IMR-90 (cell line): Measurements from ENCODE around the gene SIRT5. TPM values are rescaled to one million over a fixed set of nuclear protein-coding genes. Genes with fewer than 3 reads are reported as not detected.

Experiments
- ATAC-seq: fragments of 200-7000 bp; cut with Tn5 transposase; 2 replicates; pipeline ENCODE4 v1.9.1; 2020; ENCODE audit warnings: low read depth, mild to moderate bottlenecking, moderate library complexity
- BruUV-seq: library from RNA; stranded (reverse); fragments of 400-500 nt; replicated peaks from 2 replicates; lab custom pipeline; 2021; lab: Mats Ljungman, UMichigan
- CTCF ChIA-PET: fragments of 300-600 bp; formaldehyde crosslinking; extraction: SDS; loops from one replicate; lab custom pipeline; 2021; ENCODE audit warnings: antibody characterized with exemption; lab: Yijun Ruan, JAX
- POLR2A ChIA-PET: fragments of 300-600 bp; sonication (Branson Sonifier 250); formaldehyde crosslinking; loops from one replicate; lab custom pipeline; 2022; ENCODE audit warnings: antibody characterized with exemption; ENCODE audit not compliant: unreplicated experiment; lab: Charles Lee
- DNase-seq: peaks from one replicate; pipeline ENCODE4 v3.0.0; 2013
- H2AFZ ChIP-seq: replicated peaks from 2 replicates; pipeline ENCODE3; 2013; ENCODE audit warnings: low read length, mild to moderate bottlenecking; ENCODE audit not compliant: poor library complexity
- H2AK5ac ChIP-seq: 2 replicates; pipeline ENCODE4 v1.6.1; 2013; ENCODE audit warnings: low read depth, low read length, inconsistent platforms
- H2AK9ac ChIP-seq: replicated peaks from 2 replicates; pipeline ENCODE3; 2013; ENCODE audit warnings: mild to moderate bottlenecking, low read depth, low read length, moderate library complexity; ENCODE audit not compliant: poor library complexity
- H2BK120ac ChIP-seq: 2 replicates; pipeline ENCODE4 v1.6.1; 2013; ENCODE audit warnings: low read depth, low read length, inconsistent platforms
- H2BK15ac ChIP-seq: 3 replicates; pipeline ENCODE4 v1.6.1; 2013; ENCODE audit warnings: low read depth, low read length, inconsistent platforms
- H2BK20ac ChIP-seq: 2 replicates; pipeline ENCODE4 v1.6.1; 2013; ENCODE audit warnings: low read depth, mild to moderate bottlenecking, inconsistent platforms, low read length, moderate library complexity
- H2BK5ac ChIP-seq: 2 replicates; pipeline ENCODE4 v1.6.1; 2013; ENCODE audit warnings: mild to moderate bottlenecking, low read depth, low read length, inconsistent platforms; ENCODE audit not compliant: poor library complexity, severe bottlenecking
- H3K14ac ChIP-seq: replicated peaks from 2 replicates; pipeline ENCODE4 v1.6.1; 2013; ENCODE audit warnings: low read depth, low read length, inconsistent platforms
- H3K18ac ChIP-seq: 2 replicates; pipeline ENCODE4 v1.6.1; 2013; ENCODE audit warnings: low read depth, low read length, control low read depth
- H3K23ac ChIP-seq: 2 replicates; pipeline ENCODE4 v1.6.1; 2013; ENCODE audit warnings: low read depth, low read length, inconsistent platforms
- H3K27ac ChIP-seq: 2 replicates; pipeline ENCODE4 v1.5.1; 2013; ENCODE audit warnings: mild to moderate bottlenecking, control low read depth, low read length; ENCODE audit not compliant: insufficient read depth
- H3K27me3 ChIP-seq: 2 replicates; pipeline ENCODE4 v1.6.1; 2013; ENCODE audit warnings: low read length; ENCODE audit not compliant: control insufficient read depth, insufficient read depth
- H3K36me3 ChIP-seq: 2 replicates; pipeline ENCODE4 v1.6.1; 2013; ENCODE audit warnings: low read length, mixed read lengths; ENCODE audit not compliant: control insufficient read depth, insufficient read depth
- H3K4ac ChIP-seq: 2 replicates; pipeline ENCODE4 v1.6.1; 2013; ENCODE audit warnings: low read depth, low read length, inconsistent platforms
- H3K4me1 ChIP-seq: 2 replicates; pipeline ENCODE4 v1.6.1; 2013; ENCODE audit warnings: low read length, mixed read lengths; ENCODE audit not compliant: control insufficient read depth, insufficient read depth
- H3K4me2 ChIP-seq: 2 replicates; pipeline ENCODE4 v1.6.1; 2013; ENCODE audit warnings: low read depth, mild to moderate bottlenecking, control low read depth, low read length, moderate library complexity
- H3K4me3 ChIP-seq: 2 replicates; pipeline ENCODE4 v1.5.1; 2013; ENCODE audit warnings: low read depth, mild to moderate bottlenecking, control low read depth, low read length, moderate library complexity; ENCODE audit not compliant: insufficient read depth
- H3K56ac ChIP-seq: 2 replicates; pipeline ENCODE4 v1.6.1; 2013; ENCODE audit warnings: low read length, inconsistent platforms; ENCODE audit not compliant: insufficient read depth; ENCODE audit errors: extremely low read depth
- H3K79me1 ChIP-seq, 2 experiments: 2 replicates each; pipeline ENCODE4 v1.6.1; 2013; ENCODE audit warnings: low read length in 2 of 2, inconsistent platforms in 1 of 2, low read depth in 1 of 2
- H3K9ac ChIP-seq: 2 replicates; pipeline ENCODE4 v1.6.1; 2013; ENCODE audit warnings: low read depth, low read length, control low read depth
- H3K9me1 ChIP-seq: 2 replicates; pipeline ENCODE4 v1.6.1; 2013; ENCODE audit warnings: low read length, inconsistent platforms; ENCODE audit not compliant: insufficient read depth
- H3K9me3 ChIP-seq: 2 replicates; pipeline ENCODE4 v1.6.1; 2013; ENCODE audit warnings: low read length; ENCODE audit not compliant: control insufficient read depth, insufficient read depth
- H4K20me1 ChIP-seq: 2 replicates; pipeline ENCODE4 v1.6.1; 2013; ENCODE audit warnings: low read length, inconsistent platforms; ENCODE audit not compliant: insufficient read depth
- H4K5ac ChIP-seq: 2 replicates; pipeline ENCODE4 v1.6.1; 2013; ENCODE audit warnings: mild to moderate bottlenecking, low read depth, low read length, control low read depth
- H4K8ac ChIP-seq, 2 experiments: 2 replicates each; pipeline ENCODE4 v1.6.1; 2013; ENCODE audit warnings: low read depth in 2 of 2, low read length in 2 of 2, control low read depth in 1 of 2, inconsistent platforms in 1 of 2
- H4K91ac ChIP-seq: 2 replicates; pipeline ENCODE4 v1.6.1; 2013; ENCODE audit warnings: low read depth, low read length, inconsistent platforms; ENCODE audit not compliant: insufficient read depth
- BHLHE40 ChIP-seq: fragments of 150-350 bp; IDR thresholded peaks from 2 replicates; pipeline ENCODE4 v1.6.1; 2016; ENCODE audit warnings: mild to moderate bottlenecking, low read depth, low read length
- CEBPB ChIP-seq: IDR thresholded peaks from 2 replicates; pipeline ENCODE4 v1.6.1; 2012; ENCODE audit warnings: low read depth, low read length, improper control_type of control experiment
- CHD1 ChIP-seq: IDR thresholded peaks from 2 replicates; pipeline ENCODE4 v1.6.1; 2012; ENCODE audit warnings: low read depth, low read length, improper control_type of control experiment
- CTCF ChIP-seq: conservative IDR thresholded peaks from 2 replicates; pipeline ENCODE4 v1.5.1; 2012; ENCODE audit warnings: mild to moderate bottlenecking, low read depth, low read length, improper control_type of control experiment
- ELK1 ChIP-seq: fragments of 150-350 bp; IDR thresholded peaks from 2 replicates; pipeline ENCODE4 v1.6.1; 2016; ENCODE audit warnings: low read depth, mild to moderate bottlenecking, low read length, moderate library complexity, borderline replicate concordance
- FOS ChIP-seq: fragments of 150-350 bp; IDR thresholded peaks from 2 replicates; pipeline ENCODE4 v1.6.1; 2016; ENCODE audit warnings: low read depth, low read length
- MAFK ChIP-seq: IDR thresholded peaks from 2 replicates; pipeline ENCODE4 v1.6.1; 2012; ENCODE audit warnings: low read depth, low read length, improper control_type of control experiment
- MAZ ChIP-seq: IDR thresholded peaks from 2 replicates; pipeline ENCODE4 v1.6.1; 2012; ENCODE audit warnings: low read depth, mild to moderate bottlenecking, low read length, improper control_type of control experiment, moderate library complexity, borderline replicate concordance
- MXI1 ChIP-seq: IDR thresholded peaks from 2 replicates; pipeline ENCODE4 v1.6.1; 2012; ENCODE audit warnings: low read depth, mild to moderate bottlenecking, low read length, moderate library complexity, borderline replicate concordance
- NFE2L2 ChIP-seq: fragments of 150-350 bp; IDR thresholded peaks from 2 replicates; pipeline ENCODE4 v1.6.1; 2016; ENCODE audit warnings: low read depth, mild to moderate bottlenecking, low read length
- POLR2A ChIP-seq: IDR thresholded peaks from 2 replicates; pipeline ENCODE4 v1.6.1; 2012; ENCODE audit warnings: mild to moderate bottlenecking, low read depth, low read length
- RAD21 ChIP-seq: IDR thresholded peaks from 2 replicates; pipeline ENCODE4 v1.6.1; 2012; ENCODE audit warnings: low read length, improper control_type of control experiment
- RCOR1 ChIP-seq: IDR thresholded peaks from 2 replicates; pipeline ENCODE4 v1.6.1; 2012; ENCODE audit warnings: mild to moderate bottlenecking, low read length, improper control_type of control experiment; ENCODE audit not compliant: insufficient replicate concordance
- RFX5 ChIP-seq: IDR thresholded peaks from 2 replicates; pipeline ENCODE4 v1.8.0; 2012; ENCODE audit warnings: low read depth, mild to moderate bottlenecking, low read length, moderate library complexity
- SMC3 ChIP-seq: fragments of 150-350 bp; IDR thresholded peaks from 2 replicates; pipeline ENCODE4 v1.6.1; 2016; ENCODE audit warnings: low read depth, mild to moderate bottlenecking, antibody characterized with exemption, low read length, moderate library complexity
- USF2 ChIP-seq: fragments of 150-350 bp; IDR thresholded peaks from 2 replicates; pipeline ENCODE4 v1.6.1; 2017; ENCODE audit warnings: mild to moderate bottlenecking, antibody characterized with exemption, low read length, low read depth
- WGBS, 2 experiments: methylation state at CpG; one replicate each; pipeline versions ENCODE4 v1.1.5 to v1.1.7; 2013; ENCODE audit warnings: missing lambda C conversion rate in 2 of 2; ENCODE audit not compliant: insufficient read length in 1 of 2; ENCODE audit errors: extremely low coverage in 2 of 2; 5-methylcytosine and 5-hydroxymethylcytosine counted together
- dilution Hi-C: fragments of 300-500 bp; cut with HindIII; formaldehyde crosslinking; loops from one replicate; pipeline ENCODE4 v1.14.3; 2018; ENCODE audit warnings: low sequenced_read_pairs; ENCODE audit not compliant: unreplicated experiment
- in situ Hi-C: fragments of 300-500 bp; cut with MboI; formaldehyde crosslinking; loops from 3 replicates; pipeline ENCODE4 v1.14.3; 2019; ENCODE audit warnings: low sequenced_read_pairs, inconsistent platforms, mixed read lengths
- intact Hi-C: fragments of 100-400 bp; cut with micrococcal nuclease; formaldehyde crosslinking; loops from 2 replicates; pipeline ENCODE4 v1.10.0; 2022
- polyA plus RNA-seq, 3 experiments: library from polyadenylated mRNA; depleted of rRNA; stranded (reverse); fragments of >200 nt; gene quantifications; 2 replicates each; pipeline ENCODE4 v1.2.3, GENCODE V29; 2012; ENCODE audit warnings: low replicate concordance in 1 of 3
- total RNA-seq: library from RNA; depleted of rRNA; stranded (reverse); fragments of >200 nt; gene quantifications from 2 replicates; pipeline ENCODE4 v1.2.3, GENCODE V29; 2012

Gene SIRT5
- total and polyA plus RNA-seq, 2 of the 4 experiments (the other 2 are of a cell fraction): 4.7 to 5.2 TPM

- H3K4me1 ChIP-seq: no peaks in the 10 kb centered on the region
- H3K27me3 ChIP-seq: peaks cover 24% of the 10 kb centered on the region
- H2BK5ac ChIP-seq: no peak overlapping the region
- dilution Hi-C loops (no loop called here), in situ Hi-C loops (no loop called here), intact Hi-C loops (no loop called here)
- no peak for DNase-seq
- no peak overlapping the region for H3K4ac ChIP-seq
- ATAC-seq: no peak
- TF ChIP-seq CHD1 (no peak), RCOR1 (no peak), RAD21 (no peak), CEBPB (no peak), SMC3 (no peak), POLR2A (no peak), USF2 (no peak), MAZ (no peak), FOS (no peak), BHLHE40 (no peak), MXI1 (no peak), ELK1 (no peak), NFE2L2 (no peak), MAFK (no peak), RFX5 (no peak), CTCF (no peak)
- no peak overlapping the region for H3K23ac ChIP-seq
- ChIA-PET POLR2A (no interaction called here), CTCF (no interaction called here)
- H3K4me2 ChIP-seq: no peak overlapping the region
- no peak overlapping the region for H2AK5ac ChIP-seq
- no peaks in the 10 kb centered on the region for H4K20me1 ChIP-seq
- H2AK9ac ChIP-seq: no peak overlapping the region
- H3K27ac ChIP-seq: no peak overlapping the region
- no peak overlapping the region for H2BK15ac ChIP-seq
- no peaks in the 10 kb centered on the region for H3K36me3 ChIP-seq
- no peak overlapping the region for H3K9ac ChIP-seq
- no peak overlapping the region for H3K18ac ChIP-seq
- no peak overlapping the region for H4K5ac ChIP-seq
- H2BK20ac ChIP-seq: no peak overlapping the region
- H3K79me1 ChIP-seq: no peaks in the 10 kb centered on the region
- no peaks in the 10 kb centered on the region for H3K9me3 ChIP-seq
- no TSS peak for BruUV-seq
- WGBS, 2 experiments: no CpG with 5 or more reads among the region's 3 CpGs
- no peak overlapping the region for H4K8ac ChIP-seq
- H3K14ac ChIP-seq: no peak overlapping the region
- H2AFZ ChIP-seq: no peak overlapping the region
- no peak overlapping the region for H2BK120ac ChIP-seq
- H3K9me1 ChIP-seq: no peaks in the 10 kb centered on the region; the same call in 1 of the 2 replicates
- no peak overlapping the region for H4K91ac ChIP-seq
- H3K4me3 ChIP-seq: no peak overlapping the region
- H3K56ac ChIP-seq: no peak overlapping the region
Observed at GRCh38 chr6:13566500-13566899, 7.9 kb upstream of the SIRT5 start.
